MM.1S (cell line): ENCODE results near the gene TJP1.

Experiments used
- DNase-seq: peaks from one replicate; pipeline ENCODE4 v3.0.0-alpha.2; 2015
- H2AFZ ChIP-seq: fragments of 300-600 bp; sonication (generic); 2 replicates; pipeline ENCODE4 v1.6.0; 2016; ENCODE audit warnings: antibody characterized with exemption, low read length
- H3F3A ChIP-seq: fragments of 300-600 bp; sonication (generic); 2 replicates; pipeline ENCODE4 v1.6.1; 2016; ENCODE audit warnings: mild to moderate bottlenecking, antibody characterized with exemption, low read length, moderate library complexity, mixed read lengths; ENCODE audit not compliant: insufficient read depth
- H3K27ac ChIP-seq: fragments of 300-600 bp; sonication (generic); 2 replicates; pipeline ENCODE4 v1.5.1; 2016; ENCODE audit warnings: mild to moderate bottlenecking, low read length
- H3K27me3 ChIP-seq: fragments of 300-600 bp; sonication (generic); replicated peaks from 2 replicates; pipeline ENCODE4 v1.6.0; 2016; ENCODE audit warnings: low read length; ENCODE audit not compliant: insufficient read depth
- H3K36me3 ChIP-seq: fragments of 300-600 bp; sonication (generic); replicated peaks from 2 replicates; pipeline ENCODE4 v1.6.1; 2016; ENCODE audit warnings: mild to moderate bottlenecking, low read length, mixed read lengths; ENCODE audit not compliant: insufficient read depth
- H3K4me1 ChIP-seq: fragments of 300-600 bp; sonication (generic); 2 replicates; pipeline ENCODE4 v1.6.1; 2016; ENCODE audit warnings: low read length, mixed read lengths
- H3K4me2 ChIP-seq: fragments of 300-600 bp; sonication (generic); 2 replicates; pipeline ENCODE4 v1.6.0; 2016; ENCODE audit warnings: low read depth, low read length
- H3K4me3 ChIP-seq: fragments of 300-600 bp; sonication (generic); 2 replicates; pipeline ENCODE4 v1.5.1; 2016; ENCODE audit warnings: low read length, mixed read lengths
- H3K79me2 ChIP-seq: fragments of 300-600 bp; sonication (generic); 2 replicates; pipeline ENCODE4 v1.6.1; 2016; ENCODE audit warnings: mixed run types, low read length, mixed read lengths
- H3K9ac ChIP-seq: fragments of 300-600 bp; sonication (generic); 2 replicates; pipeline ENCODE4 v1.6.1; 2016; ENCODE audit warnings: low read length, mixed read lengths
- H3K9me2 ChIP-seq: fragments of 300-600 bp; sonication (generic); replicated peaks from 2 replicates; pipeline ENCODE4 v1.6.1; 2016; ENCODE audit warnings: mild to moderate bottlenecking, low read length, mixed read lengths; ENCODE audit not compliant: insufficient read depth
- H3K9me3 ChIP-seq: fragments of 300-600 bp; sonication (generic); replicated peaks from 2 replicates; pipeline ENCODE4 v1.6.1; 2016; ENCODE audit warnings: mild to moderate bottlenecking, low read length, mixed read lengths; ENCODE audit not compliant: insufficient read depth
- H4K20me1 ChIP-seq: fragments of 300-600 bp; sonication (generic); 2 replicates; pipeline ENCODE4 v1.6.1; 2016; ENCODE audit warnings: mild to moderate bottlenecking, low read length, moderate library complexity, mixed read lengths; ENCODE audit not compliant: insufficient read depth
- EZH2 ChIP-seq: fragments of 300-600 bp; sonication (generic); optimal IDR thresholded peaks from 2 replicates; pipeline ENCODE3; 2017; ENCODE audit warnings: low read depth, mild to moderate bottlenecking, antibody characterized with exemption, low read length, mixed read lengths
- EZH2phosphoT487 ChIP-seq: fragments of 300-600 bp; sonication (generic); IDR thresholded peaks from 2 replicates; pipeline ENCODE4 v1.6.1; 2018; ENCODE audit warnings: antibody characterized with exemption, low read length
- TF ChIP-seq, protein P1 (sequence below): fragments of 300-600 bp; sonication (generic); IDR thresholded peaks from 2 replicates; pipeline ENCODE4 v1.5.1; 2016; ENCODE audit warnings: antibody characterized with exemption, low read length, mixed read lengths

The TJP1 gene

DNA sequence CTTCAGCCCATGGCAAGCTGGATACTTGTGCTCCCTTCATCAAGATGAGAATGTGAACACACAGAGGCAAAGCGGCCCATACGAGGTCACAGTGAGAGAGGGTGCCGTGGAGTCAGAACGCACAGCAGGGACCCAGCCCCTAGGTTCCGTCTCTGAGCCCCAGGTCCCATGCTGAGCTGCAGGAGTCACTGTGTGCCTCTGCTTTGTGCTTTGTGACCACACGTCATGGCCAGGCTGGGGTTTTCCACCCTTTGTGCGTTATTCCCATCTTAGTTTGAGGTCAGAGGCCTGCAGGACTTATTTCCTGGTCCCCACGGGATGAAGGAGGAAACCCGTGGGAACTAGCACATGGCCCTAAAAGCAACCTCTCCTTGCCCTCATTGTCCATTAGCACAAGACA, 140.3 kb downstream of the TJP1 start:
- no peaks in the 10 kb centered on the region for H3K79me2 ChIP-seq
- H3K27me3 ChIP-seq, result no peaks in the 10 kb centered on the region
- no peaks in the 10 kb centered on the region for H4K20me1 ChIP-seq
- no peaks in the 10 kb centered on the region for H3K9me2 ChIP-seq
- H3K27ac ChIP-seq, result no peak overlapping the region
- TF ChIP-seq, protein P1, sequence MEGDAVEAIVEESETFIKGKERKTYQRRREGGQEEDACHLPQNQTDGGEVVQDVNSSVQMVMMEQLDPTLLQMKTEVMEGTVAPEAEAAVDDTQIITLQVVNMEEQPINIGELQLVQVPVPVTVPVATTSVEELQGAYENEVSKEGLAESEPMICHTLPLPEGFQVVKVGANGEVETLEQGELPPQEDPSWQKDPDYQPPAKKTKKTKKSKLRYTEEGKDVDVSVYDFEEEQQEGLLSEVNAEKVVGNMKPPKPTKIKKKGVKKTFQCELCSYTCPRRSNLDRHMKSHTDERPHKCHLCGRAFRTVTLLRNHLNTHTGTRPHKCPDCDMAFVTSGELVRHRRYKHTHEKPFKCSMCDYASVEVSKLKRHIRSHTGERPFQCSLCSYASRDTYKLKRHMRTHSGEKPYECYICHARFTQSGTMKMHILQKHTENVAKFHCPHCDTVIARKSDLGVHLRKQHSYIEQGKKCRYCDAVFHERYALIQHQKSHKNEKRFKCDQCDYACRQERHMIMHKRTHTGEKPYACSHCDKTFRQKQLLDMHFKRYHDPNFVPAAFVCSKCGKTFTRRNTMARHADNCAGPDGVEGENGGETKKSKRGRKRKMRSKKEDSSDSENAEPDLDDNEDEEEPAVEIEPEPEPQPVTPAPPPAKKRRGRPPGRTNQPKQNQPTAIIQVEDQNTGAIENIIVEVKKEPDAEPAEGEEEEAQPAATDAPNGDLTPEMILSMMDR, result no peak
- H3K4me3 ChIP-seq, result no peak overlapping the region
- no peak overlapping the region for H3K9ac ChIP-seq
- H3K36me3 ChIP-seq, result no peaks in the 10 kb centered on the region
- H3K4me1 ChIP-seq, result peaks cover 9% of the 10 kb centered on the region; the same call in 1 of the 2 replicates
- H3F3A ChIP-seq, result no peaks in the 10 kb centered on the region
- H3K4me2 ChIP-seq, result no peak overlapping the region
- no peak for DNase-seq
- no peaks in the 10 kb centered on the region for H3K9me3 ChIP-seq
- H2AFZ ChIP-seq, result no peak overlapping the region

DNA sequence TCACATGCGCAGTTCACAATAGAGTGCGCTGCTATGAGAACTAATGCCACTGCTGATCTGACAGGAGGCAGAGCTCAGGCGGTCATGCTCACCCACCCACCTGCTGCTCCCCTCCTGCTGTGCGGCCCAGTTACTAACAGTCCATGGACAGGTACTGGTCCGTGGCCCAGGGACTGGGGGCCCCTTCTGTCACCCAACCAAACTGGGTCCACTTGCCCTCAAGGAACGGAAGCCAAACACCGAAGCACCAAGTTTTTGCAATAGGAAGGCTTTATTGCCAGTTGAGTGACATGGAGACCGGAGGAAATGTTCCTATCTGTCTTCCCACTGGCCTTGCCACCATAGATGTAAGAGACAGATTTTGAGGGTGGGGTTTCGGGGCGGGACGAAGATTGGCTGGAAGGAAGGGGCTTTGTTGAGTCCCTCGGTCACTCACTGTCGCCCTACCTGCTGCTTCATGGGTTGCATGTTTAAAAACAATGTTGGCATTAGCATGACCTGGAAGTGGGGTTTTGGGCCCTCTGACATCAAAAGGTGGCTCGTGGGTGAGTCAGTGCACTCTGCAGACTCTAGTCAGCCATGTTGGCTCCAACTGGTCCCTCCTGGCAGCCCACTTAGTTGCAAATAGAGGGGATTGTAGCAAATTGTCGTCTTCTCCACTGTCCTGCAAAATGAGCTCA, 141.0 kb downstream of the TJP1 start:
- Histone ChIP-seq H3K4me2 (no peak overlapping the region), H3K4me3 (no peak overlapping the region), H3F3A (no peaks in the 10 kb centered on the region), H3K36me3 (no peaks in the 10 kb centered on the region), H3K9me3 (no peaks in the 10 kb centered on the region), H3K27me3 (no peaks in the 10 kb centered on the region), H3K9me2 (no peaks in the 10 kb centered on the region), H3K4me1 (0 out of 2 replicates have a peak, but pooled peaks cover 7% of the 10 kb centered on the region), H3K9ac (no peak overlapping the region), H4K20me1 (no peaks in the 10 kb centered on the region), H3K79me2 (no peaks in the 10 kb centered on the region), H2AFZ (no peak overlapping the region), H3K27ac (no peak overlapping the region)
- no peak for DNase-seq
- TF ChIP-seq EZH2, result no peak
- TF ChIP-seq, protein P1, result no peak
- no peak for TF ChIP-seq EZH2phosphoT487

DNA sequence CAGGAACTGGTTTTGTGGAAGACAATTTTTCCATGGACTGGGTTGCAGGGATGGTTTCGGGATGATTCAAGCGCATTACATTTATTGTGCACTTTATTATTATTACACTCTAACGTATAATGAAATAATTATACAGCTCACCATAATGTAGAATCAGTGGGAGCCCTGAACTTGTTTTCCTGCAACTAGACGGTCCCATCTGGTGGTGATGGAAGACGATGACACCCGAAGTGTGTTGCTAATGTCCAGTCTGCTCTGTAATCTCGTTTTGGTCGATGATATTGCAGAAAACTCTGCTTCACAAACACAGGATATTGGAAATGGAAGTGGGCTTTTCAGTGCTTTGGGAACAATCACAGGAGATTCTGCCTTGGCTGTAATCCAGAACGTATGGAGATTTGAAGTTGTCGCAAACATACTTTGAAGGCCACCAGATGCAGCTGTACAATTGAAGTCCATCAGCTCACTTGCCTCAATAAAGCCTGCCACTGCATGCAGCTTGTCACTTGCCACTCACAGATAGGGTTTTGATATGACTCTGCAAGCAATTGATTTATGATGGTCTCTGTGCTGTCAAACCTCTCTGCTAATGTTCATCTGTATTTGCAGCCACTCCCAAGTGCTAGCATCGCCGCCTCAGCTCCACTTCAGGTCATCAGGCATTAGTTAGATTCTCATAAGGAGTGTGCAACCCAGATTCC, 141.7 kb downstream of the TJP1 start:
- no peaks in the 10 kb centered on the region for H3K27me3 ChIP-seq
- no peaks in the 10 kb centered on the region for H3F3A ChIP-seq
- H3K4me1 ChIP-seq, result 0 out of 2 replicates have a peak, but pooled peaks cover 7% of the 10 kb centered on the region
- no peaks in the 10 kb centered on the region for H3K79me2 ChIP-seq
- no peak overlapping the region for H3K9ac ChIP-seq
- no peaks in the 10 kb centered on the region for H3K9me2 ChIP-seq
- H3K9me3 ChIP-seq, result no peaks in the 10 kb centered on the region
- no peak for DNase-seq
- no peaks in the 10 kb centered on the region for H3K36me3 ChIP-seq
- H4K20me1 ChIP-seq, result no peaks in the 10 kb centered on the region
- no peak overlapping the region for H3K4me3 ChIP-seq
- H3K4me2 ChIP-seq, result no peak overlapping the region
- no peak overlapping the region for H2AFZ ChIP-seq
- no peak for TF ChIP-seq EZH2phosphoT487
- no peak overlapping the region for H3K27ac ChIP-seq
